ENCODE data around the gene TENM3. TPM values are rescaled to one million over a fixed set of nuclear protein-coding genes. Genes with fewer than 3 reads are reported as not detected.

Gene TENM3
- total RNA-seq, 4 donors from 2014 or later, result 0.18 to 9.4 (median 1.5) TPM

- Histone ChIP-seq H3K27me3 (no peaks in the 10 kb centered on the region), H3K9me3 (no peaks in the 10 kb centered on the region), H3K4me1 (peaks cover 0 to 5% (median 0%) of the 10 kb centered on the region in 4 donors), H3K4me3 (no peak overlapping the region), H3K27ac (no peak overlapping the region), H3K36me3 (no peaks in the 10 kb centered on the region)
- no peak for TF ChIP-seq CTCF (IDR thresholded peaks at IDR 0.05)
- no peak for TF ChIP-seq POLR2A (IDR thresholded peaks at IDR 0.05)
- DNase-seq, result no peak
Measured at GRCh38 chr4:182454440-182455013, 211.3 kb downstream of the TENM3 start.

GRCh38 chr4:182465114-182465513 lies 221.9 kb downstream of the TENM3 start:
- Histone ChIP-seq H3K9me3 (no peaks in the 10 kb centered on the region), H3K4me3 (no peak overlapping the region), H3K27me3 (no peaks in the 10 kb centered on the region), H3K4me1 (no peaks in the 10 kb centered on the region), H3K27ac (no peak overlapping the region), H3K36me3 (no peaks in the 10 kb centered on the region)
- TF ChIP-seq CTCF (IDR thresholded peaks at IDR 0.05), result no peak
- TF ChIP-seq POLR2A (IDR thresholded peaks at IDR 0.05), result no peak
- no peak for DNase-seq

GRCh38 chr4:182465979-182466378 lies 222.8 kb downstream of the TENM3 start:
- Histone ChIP-seq H3K36me3 (no peaks in the 10 kb centered on the region), H3K27ac (no peak overlapping the region), H3K4me3 (no peak overlapping the region), H3K9me3 (no peaks in the 10 kb centered on the region), H3K4me1 (no peaks in the 10 kb centered on the region), H3K27me3 (no peaks in the 10 kb centered on the region)
- no peak for DNase-seq
- no peak for TF ChIP-seq CTCF (IDR thresholded peaks at IDR 0.05)
- no peak for TF ChIP-seq POLR2A (IDR thresholded peaks at IDR 0.05)

GRCh38 chr4:182470215-182470614 lies 227.0 kb downstream of the TENM3 start:
- Histone ChIP-seq H3K4me1 (no peaks in the 10 kb centered on the region), H3K36me3 (no peaks in the 10 kb centered on the region), H3K27ac (no peak overlapping the region), H3K9me3 (no peaks in the 10 kb centered on the region), H3K4me3 (no peak overlapping the region), H3K27me3 (no peaks in the 10 kb centered on the region)
- no peak for TF ChIP-seq CTCF (IDR thresholded peaks at IDR 0.05)
- TF ChIP-seq POLR2A (IDR thresholded peaks at IDR 0.05), result no peak
- no peak for DNase-seq

- no peaks in the 10 kb centered on the region for H3K27me3 ChIP-seq
Measured at GRCh38 chr4:182475539-182475938, 232.3 kb downstream of the TENM3 start.

More at GRCh38 chr4:182475539-182475938, 232.3 kb downstream of the TENM3 start:
- Histone ChIP-seq H3K9me3 (no peaks in the 10 kb centered on the region), H3K4me1 (no peaks in the 10 kb centered on the region), H3K27ac (no peak overlapping the region), H3K4me3 (no peak overlapping the region), H3K36me3 (no peaks in the 10 kb centered on the region)
- TF ChIP-seq POLR2A (IDR thresholded peaks at IDR 0.05), result no peak
- no peak for TF ChIP-seq CTCF (IDR thresholded peaks at IDR 0.05)
- no peak for DNase-seq

Measured in Peyer's patch (tissue), 4 donors.